ENCODE measurements around the gene ITGA2.
"Not testable (repeated sequence)": the region's sequence is repeated elsewhere in the genome, so short reads cannot be mapped to it uniquely, and the experiment has no call there.

The ITGA2 gene

DNA sequence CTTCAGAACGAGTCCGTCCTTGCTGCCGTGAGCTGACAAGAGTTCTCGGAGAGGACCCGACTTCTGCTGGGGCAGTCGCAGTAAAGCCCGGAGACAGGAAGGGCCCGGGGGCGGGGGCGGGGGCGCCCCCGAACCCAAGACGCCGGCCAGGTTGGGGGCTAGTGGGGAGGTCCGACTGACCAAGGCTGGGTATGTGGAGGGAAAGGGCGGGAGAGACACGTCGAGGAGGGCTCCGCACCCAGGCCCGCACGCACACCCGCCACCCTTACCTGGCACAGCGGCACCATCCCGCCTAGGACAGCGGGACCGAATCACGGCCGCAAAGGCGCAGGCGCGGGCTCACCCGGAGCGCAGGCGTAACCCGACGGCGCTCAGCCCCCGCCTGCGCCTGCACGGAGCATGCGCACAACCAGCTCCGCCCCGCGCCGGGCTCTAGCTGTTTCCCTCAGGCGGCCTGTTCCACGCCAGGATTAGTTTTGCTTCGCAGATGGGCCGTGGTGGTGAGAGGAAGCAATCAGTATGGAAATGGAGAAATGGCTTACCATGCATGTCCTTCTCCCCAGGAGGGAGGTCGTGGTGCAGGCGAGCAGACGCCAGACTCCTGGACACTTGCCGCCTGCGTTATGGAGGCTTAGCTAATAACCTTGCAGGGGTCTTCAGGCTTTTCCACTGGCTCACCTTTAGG, 120.4 kb downstream of the ITGA2 start, which contains the start of gene MOCS2:
Gene MOCS2, minus strand, starts transcription at position 315 of the 685 bp plus-strand sequence. CDS start 2,583 bp downstream, outside the sequence.
- peak; percentile 85 to 91 for DNase-seq

DNA sequence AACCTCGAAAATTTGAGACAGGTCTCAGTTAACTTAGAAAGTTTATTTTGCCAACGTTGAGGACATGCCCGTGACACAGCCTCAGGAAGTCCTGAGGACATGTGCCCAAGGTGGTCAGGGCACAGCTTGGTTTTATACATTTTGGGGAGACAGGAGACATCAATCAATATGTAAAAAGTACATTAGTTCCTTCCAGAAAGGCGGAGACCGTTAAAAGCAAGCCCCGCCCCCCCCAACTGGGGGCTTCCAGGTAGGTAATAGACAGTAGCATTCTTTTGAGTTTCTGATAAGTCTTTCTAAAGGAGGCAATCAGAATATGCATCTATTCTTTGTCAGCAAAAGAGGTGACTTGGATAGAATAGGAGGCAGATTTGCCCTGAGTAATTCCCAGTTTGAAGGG, 121.0 kb downstream of the ITGA2 start:
- no peak for DNase-seq

DNA sequence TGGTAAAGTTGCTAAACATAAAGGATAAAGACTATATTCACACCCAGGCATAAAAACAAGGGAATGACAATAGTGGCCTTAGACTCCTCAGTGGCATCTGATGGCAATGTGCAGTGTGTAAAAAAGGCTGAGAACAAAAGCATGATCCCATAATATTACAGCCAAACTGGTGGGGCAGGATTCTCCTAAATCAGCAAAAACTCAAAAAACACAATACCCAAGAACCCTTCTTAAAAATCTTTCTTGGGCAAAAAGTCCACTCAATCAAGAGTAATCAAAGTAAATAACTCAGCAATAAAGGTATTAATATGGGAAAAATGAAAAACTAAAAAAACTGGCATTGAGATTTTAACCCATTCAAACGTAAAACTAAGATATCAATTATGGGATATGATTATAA, 122.0 kb downstream of the ITGA2 start:
- DNase-seq = no peak

DNA sequence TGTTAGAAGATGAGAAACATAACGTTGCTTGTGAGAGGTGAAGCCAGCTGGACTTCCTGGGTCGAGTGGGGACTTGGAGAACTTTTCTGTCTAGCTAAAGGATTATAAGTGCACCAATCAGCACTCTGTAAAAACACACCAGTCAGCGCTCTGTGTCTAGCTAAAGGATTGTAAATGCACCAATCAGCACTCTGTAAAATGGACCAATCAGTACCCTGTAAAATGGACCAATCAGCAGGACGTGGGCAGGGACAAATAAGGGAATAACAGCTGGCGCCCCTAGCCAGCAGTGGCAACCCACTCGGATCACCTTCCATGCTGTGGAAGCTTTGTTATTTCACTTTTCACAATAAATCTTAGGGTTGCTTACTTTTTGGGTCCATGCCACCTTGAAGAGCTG, 123.2 kb downstream of the ITGA2 start:
- not testable (repeated sequence) for DNase-seq

DNA sequence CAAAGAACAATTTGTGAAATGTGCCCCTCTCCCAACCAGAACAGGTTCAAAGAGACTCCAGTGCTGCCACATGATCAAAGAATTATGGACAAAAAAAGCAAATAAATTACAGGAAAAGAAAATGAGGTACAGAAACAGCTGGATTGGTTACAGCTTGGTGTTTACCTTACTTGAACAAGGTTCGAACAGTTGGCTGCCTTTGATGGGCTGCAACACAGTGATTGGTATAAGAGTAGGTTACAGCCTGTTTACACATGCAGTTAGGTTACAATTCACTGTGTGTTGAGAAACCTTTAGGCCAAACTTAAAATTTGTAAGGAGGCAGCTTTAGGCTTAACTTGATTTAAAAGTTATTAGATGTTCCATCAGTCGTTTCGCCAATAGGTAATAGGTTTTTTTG, 123.8 kb downstream of the ITGA2 start:
- DNase-seq = no peak

DNA sequence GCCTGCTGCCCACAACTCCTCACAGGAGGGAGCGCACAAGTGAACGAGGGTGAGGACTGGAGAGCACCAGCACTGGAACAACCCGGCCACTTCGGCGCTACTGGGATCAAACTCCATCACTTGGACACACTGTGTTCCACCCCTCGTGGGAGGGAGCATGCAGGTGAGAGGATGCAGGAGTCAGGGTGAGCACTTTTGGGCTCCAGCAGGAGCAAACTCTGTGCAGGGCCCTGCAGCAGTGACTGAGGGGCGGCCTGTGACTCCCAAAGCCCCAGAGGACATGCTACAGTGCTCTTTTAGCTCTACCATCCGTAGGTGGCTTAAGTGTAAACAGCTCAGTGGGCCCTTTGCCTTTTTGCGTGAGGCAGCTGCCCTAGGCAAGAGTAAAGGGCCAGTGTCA, 124.8 kb downstream of the ITGA2 start:
- DNase-seq = no peak

DNA sequence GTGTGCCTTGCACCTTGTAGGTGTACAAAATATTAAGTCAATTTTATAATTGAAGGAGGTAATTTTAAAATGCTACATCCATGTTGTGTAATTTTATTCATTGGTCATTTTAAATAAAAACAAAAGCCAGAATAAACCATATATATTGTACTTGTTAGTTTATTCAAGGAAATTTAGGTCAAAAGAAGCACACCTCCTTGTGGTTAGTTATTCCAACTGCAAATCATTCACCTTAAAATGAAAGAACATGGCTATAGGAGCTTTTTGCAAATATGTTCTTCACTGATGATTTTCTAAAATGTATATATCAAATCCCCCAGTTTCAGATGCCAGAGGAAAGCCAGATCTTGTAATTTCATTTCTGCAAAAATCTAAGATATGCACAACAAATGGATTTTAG, 125.8 kb downstream of the ITGA2 start:
- peak; percentile 8 to 61 for DNase-seq

DNA sequence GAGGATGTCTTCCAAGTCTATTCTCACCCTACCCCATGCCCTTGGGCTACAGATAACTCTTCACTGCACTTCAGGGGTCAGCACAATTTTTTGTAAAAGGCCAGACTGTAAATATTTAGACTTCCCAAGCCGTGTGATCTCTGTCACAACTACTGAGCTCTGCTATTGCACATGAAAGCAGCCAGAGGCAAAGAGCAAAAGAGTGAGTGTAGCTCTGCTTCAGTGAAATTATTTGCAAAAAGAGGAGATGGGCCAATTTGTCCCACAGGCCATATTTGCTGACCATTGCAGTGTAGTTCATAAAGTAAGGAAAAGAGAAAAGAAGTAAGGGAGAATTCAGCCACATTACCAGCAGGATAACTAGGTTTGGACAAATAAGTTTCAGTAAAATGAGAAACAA, 127.4 kb downstream of the ITGA2 start:
- no peak for DNase-seq

DNA sequence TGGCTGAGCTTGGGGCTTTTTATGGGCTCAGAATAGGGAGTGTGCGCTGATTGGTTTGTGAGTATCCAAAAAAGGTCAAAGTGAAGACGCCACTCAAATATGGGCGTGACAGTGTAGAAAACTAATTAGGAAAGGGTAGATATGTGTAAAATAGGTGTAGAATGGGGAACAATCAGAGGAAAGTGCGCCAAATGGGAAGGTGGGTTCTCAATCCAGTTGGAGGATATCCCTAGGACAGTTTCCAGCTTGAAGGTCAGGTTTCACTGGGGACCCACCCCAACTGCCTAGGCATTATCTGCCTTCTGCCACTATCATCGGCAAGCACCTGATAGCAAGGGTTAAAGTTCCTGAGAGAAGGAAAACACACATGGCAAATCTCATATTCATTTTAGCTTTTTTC, 129.7 kb downstream of the ITGA2 start:
- DNase-seq = no peak

DNA sequence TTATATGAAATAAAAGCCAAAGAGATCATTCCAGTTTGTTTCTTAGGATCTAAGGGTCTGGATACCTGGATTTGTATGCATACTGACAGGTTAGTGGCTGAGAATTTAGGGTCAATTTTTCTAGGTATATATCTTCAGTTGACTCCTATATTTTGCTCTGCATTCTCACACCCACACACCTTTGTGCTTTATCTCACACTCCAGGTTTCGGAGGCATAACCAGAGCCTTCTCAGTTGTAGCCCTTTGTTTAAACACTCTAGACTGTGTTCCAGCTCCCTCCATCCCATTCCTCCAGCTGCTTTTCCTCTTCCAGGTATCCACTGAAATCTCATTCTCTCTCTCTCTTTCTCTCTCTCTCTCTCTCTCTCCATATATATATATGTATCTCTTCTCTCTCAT, 131.0 kb downstream of the ITGA2 start:
- no peak for DNase-seq

DNA sequence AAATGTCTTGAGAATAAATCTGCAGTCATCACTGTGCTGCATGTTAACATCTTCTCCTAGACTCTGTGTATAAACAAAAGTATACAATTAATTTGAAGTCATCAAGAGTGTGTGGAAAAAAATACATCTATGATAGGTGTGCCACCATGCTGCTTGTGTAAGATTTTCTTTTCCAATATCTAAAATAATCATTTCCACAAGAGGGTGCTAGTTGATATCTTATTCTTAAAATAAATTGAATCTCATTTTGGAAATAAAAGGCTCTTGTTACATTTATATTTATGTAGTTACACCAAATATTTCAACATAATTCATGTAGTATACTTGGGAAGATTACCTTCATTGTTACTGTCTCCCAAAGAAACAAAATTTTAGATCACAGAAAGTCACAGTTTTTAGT, 134.6 kb downstream of the ITGA2 start:
- DNase-seq = peak in 1 of 2 experiments; percentile 35

DNA sequence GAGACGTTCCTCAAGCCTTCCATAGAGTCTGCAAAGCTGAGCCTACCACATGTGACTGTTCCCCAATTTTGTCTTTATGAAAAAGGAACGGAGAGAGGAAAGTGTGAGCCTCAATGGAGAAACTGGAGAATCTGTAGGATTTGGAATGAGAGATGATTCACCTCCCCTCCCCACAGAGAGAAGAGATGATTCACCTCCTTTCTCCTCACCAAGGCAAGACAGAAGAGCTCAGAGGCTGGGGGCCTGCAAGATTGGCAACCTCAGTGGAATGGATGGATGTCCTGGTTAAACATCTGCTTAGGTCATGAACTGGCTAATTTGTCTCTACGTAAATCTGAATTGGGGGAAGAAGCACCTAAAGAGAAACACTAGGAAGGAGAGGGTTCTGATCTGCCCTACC, 137.4 kb downstream of the ITGA2 start:
- no peak for DNase-seq

DNA sequence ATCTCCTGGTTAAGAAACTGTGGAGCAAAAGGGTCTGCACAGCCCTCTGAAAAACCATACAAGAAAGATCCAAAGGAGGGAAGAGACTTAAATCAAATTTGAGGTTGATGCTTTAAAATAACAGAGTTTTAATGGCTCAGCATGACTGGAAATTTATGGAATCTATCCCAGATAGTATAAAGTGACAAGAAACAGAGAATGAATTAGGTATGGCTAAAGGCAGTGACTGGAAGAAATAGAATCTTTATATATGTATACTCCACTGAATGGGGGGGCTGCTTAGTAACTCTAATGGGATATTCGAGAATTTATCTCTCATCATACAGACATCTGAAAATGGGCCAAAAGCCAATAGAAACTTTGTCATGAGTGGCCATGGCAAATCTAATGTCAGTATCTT, 138.0 kb downstream of the ITGA2 start:
- DNase-seq = no peak

DNA sequence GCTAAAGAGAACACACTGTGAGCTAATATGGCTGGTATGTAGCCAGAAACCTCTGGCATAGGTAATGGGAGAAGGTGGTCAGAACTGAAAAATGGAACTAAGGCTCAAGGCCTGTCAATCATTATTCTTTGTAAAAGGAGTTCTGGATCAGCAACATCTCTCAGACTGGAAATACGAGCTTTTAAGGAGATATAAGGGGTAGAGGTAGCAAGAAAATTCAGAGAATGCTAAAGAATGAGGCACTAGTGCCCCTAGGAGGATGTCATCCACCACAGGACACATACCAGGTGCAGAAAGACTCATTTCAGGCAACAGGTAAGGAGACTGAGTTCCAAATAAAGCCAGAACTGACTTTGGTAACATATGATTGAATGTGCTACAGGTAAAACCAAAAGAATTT, 139.3 kb downstream of the ITGA2 start:
- DNase-seq = no peak

DNA sequence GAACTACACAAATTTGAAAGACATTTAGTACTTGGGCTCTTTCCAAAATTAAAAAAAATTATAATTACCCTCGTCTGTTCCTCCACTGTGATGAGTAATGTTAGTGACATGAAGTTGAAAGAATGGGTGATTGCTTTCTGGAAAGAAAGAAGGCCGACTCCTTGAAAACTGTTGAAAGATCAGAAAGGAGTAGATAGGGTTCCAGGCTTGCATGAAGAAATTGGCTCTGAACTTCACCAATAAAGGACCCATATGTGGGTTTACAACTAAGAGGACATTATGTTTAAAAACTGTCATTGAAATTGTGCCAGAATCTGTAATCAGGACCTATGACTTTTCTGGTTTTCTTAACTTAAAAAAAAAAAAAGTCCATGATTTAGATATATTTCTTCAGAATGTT, 141.1 kb downstream of the ITGA2 start:
- DNase-seq = no peak

DNA sequence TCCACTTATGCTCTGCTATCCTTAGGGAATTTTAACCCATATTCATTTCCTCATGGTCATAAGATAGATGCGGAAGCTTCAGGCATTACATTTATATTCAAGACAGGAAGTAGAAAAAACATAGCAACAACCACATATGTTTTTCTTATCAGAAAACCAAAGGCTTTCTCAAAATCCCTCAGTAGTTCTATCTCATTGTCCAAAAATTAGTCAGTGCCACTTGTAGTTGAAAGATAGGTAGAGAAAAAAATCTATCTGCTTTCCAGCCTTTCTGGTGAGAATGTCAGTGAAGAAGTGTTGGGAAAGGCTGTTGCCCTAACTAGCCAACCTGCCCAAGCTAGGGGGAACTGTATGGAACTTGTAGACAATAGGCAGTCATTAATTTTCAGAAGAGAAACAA, 143.9 kb downstream of the ITGA2 start:
- no peak for DNase-seq
